A172 (cell line): Measurements from ENCODE around the gene DYNLT3. TPM values are rescaled to one million over a fixed set of nuclear protein-coding genes. Genes with fewer than 3 reads are reported as not detected.

Experiments used
- DNase-seq: peaks from one replicate; pipeline ENCODE4 v3.0.0-alpha.2; 2015; ENCODE audit warnings: low spot score
- total RNA-seq: library from RNA; depleted of rRNA; stranded (reverse); fragments of >200 nt; shearing (Covaris generic); gene quantifications from 2 replicates; pipeline ENCODE4 v1.2.3, GENCODE V29; 2014

Gene DYNLT3
- total RNA-seq, 1 experiment from 2014 or later, result 84.9 TPM

- DNase-seq, result no peak
Observed at GRCh38 chrX:37844622-37845021, 2.7 kb downstream of the DYNLT3 start.

- DNase-seq, result no peak
Observed at GRCh38 chrX:37840931-37841330, 6.4 kb downstream of the DYNLT3 start.

GRCh38 chrX:37834937-37835336 is 12.4 kb downstream of the DYNLT3 start:
- no peak for DNase-seq

- no peak for DNase-seq
Observed at GRCh38 chrX:37830371-37830770, 17.0 kb downstream of the DYNLT3 start.

DNA sequence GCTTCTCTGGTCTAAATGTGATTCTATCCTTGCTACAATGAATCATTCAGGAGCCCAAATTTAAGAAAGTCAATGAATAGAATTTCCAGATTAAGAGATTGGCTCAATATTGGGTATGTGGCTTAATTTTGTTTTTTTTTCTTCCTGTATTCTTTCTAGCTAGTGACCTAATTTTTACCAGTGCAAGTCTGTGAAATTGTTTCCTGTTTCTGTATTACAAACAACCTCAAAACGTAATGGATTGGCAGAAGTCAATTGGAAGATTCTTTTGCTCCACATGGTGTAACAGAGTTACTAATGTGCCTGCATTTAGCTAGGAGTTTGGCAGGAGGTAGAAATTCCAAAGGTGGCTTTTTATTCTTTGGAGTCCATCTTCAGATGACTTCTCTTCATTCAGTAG is 17.6 kb downstream of the DYNLT3 start:
- DNase-seq, result no peak

- no peak for DNase-seq
Observed at GRCh38 chrX:37825215-37825842, 22.0 kb downstream of the DYNLT3 start.

DNA sequence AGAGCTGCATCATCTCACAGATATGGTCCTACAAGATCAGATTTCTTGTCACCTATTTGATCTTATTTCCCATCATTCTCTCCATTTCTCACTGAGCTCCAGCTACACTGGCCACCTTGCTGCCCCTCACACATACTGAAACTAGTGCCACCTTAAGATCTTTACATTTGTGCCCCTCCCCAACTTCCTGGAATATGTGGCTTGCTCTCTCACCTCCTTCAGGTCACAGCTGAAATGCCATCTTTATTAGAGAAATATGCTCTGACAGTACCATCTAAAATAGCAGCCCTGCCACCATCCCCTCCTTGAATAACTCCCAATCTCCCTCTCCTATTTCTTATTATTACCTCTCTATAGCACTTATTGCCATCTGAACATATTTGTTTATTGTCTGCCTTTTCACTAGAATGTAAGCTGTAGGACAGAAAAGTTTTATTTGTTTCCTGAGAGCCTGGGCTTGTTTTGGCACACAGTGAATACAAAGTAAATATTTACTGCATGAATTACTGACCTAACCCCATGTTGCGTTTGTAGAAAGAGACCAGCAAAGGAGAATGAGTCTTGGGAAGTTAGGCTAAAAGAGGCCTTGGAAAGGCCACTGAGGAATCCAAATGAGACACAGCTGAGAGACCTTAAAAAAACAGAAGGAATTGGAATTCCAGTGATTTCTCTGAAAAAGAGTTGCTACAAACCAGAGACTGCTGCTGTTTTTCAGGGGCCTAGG is 22.7 kb downstream of the DYNLT3 start:
- DNase-seq, result no peak

DNA sequence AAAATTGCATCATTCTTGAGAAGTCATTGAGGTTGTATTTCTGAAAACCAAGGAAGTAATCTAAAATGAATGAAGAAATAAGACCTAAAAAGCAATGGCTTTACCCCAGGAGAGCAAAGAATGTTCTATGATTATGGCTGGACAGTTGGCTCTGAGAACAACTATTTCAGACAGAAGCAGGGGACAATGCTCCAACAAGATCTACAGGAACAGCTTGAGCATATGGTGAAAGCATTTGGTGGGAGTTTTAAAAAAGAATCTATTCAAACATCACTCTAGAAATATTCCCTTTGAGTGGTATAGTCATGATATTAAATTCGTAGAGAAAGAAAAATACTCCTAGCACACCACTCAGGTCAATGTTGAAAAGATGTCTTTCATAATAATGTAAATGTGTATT is 26.7 kb downstream of the DYNLT3 start:
- DNase-seq, result no peak

- DNase-seq, result no peak
Observed at GRCh38 chrX:37818031-37818430, 29.3 kb downstream of the DYNLT3 start.

DNA sequence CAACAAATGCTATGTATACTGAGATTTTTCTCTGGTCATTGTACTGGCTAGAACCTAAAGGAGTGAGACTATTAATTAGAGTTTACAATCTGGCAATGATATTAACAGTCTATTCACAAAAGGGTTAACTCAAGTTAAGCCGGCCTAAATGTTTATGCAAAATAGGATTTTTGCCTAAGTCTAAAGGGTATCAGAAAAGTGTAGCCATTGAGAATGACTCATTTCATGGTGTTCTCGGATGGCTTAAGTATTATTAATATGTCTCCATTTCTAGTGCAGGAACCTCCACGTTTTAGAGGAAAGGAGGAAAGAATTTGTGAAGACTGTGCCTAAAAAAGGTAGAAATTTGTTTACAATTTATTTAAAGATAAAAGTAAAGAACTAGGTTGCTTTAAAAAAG is 29.8 kb downstream of the DYNLT3 start:
- no peak for DNase-seq

- DNase-seq, result no peak
Observed at GRCh38 chrX:37817176-37817575, 30.2 kb downstream of the DYNLT3 start.

- no peak for DNase-seq
Observed at GRCh38 chrX:37816766-37817165, 30.6 kb downstream of the DYNLT3 start.

DNA sequence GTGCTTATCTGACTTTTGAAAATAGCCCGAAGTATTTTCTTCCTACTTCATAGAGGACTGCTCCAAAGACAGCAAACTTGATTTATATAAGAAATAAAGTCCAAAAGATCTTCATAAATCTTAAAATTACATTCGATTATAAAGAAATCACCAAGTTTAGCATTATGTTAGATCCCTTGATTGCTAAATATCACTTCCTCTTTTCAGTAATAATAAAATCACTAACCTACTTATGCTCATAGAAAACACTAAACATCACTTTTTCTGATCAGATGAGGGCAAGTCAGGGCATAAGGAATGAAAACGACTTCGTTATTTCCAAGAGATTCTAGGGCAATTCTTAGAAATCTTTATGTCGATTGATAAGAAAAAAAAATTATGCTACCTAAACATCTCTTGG is 32.0 kb downstream of the DYNLT3 start:
- DNase-seq, result no peak

GRCh38 chrX:37813570-37813969 is 33.8 kb downstream of the DYNLT3 start:
- no peak for DNase-seq

GRCh38 chrX:37812110-37812509 is 35.3 kb downstream of the DYNLT3 start:
- no peak for DNase-seq

DNA sequence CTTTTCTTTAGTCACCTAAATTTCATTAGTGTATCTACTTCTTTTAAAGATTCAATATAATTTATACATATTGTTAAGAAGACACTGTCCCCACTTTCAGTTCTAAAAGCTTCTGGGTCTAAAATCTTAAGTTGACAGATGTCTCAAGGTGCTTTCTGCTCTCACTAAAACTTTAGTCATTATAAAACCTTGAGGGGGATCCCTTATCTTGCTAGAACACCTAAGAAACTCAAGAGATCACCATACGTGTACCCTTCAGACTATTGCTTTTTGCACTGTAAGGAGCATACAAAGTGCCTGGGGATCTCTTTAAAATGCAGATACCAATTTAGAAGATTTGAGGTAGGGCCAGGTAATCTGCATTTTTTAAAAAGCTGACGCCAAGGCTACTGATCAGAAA is 37.4 kb downstream of the DYNLT3 start:
- no peak for DNase-seq

DNA sequence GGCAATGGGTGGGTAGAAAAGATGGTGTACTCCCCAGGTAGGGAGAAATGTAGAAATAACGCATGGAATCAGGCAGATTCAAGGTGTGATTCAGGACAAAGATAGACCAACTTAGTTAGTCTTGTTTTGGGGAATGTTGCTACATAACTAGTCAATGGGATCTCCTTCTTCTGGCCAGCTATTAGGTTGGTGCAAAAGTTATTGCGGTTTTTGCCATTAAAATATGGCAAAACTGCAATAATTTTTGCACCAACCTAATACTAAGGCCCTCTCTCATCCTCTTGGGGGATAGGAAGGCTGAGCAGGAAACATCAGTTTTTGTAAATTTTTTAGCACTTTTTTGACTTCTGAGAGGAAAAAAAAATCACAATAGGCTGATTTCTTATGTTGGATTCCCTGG is 44.3 kb downstream of the DYNLT3 start:
- DNase-seq, result no peak

GRCh38 chrX:37802028-37802427 is 45.3 kb downstream of the DYNLT3 start:
- no peak for DNase-seq

- no peak for DNase-seq
Observed at GRCh38 chrX:37800717-37801116, 46.7 kb downstream of the DYNLT3 start.

GRCh38 chrX:37799936-37800335 is 47.4 kb downstream of the DYNLT3 start:
- DNase-seq, result no peak

DNA sequence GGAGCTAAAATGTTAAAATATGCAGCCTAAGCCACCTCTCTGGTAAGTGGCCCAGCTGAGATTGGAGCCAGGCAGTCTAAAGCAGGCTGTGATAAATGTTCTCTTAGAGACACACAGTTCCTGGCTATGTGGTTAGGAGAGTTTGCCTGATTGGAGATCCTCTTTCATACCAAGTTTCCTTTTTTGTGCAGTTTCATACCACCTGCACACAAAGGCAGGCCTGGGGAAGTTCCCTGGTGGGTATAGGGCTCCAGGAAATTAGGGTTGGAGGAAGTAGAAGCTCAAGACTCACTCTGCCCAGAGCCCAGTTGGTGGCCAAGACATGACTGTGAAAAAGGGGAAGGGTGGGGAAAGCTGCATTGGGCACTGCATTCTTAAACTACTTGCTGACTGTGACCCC is 50.6 kb downstream of the DYNLT3 start:
- DNase-seq, result no peak

DNA sequence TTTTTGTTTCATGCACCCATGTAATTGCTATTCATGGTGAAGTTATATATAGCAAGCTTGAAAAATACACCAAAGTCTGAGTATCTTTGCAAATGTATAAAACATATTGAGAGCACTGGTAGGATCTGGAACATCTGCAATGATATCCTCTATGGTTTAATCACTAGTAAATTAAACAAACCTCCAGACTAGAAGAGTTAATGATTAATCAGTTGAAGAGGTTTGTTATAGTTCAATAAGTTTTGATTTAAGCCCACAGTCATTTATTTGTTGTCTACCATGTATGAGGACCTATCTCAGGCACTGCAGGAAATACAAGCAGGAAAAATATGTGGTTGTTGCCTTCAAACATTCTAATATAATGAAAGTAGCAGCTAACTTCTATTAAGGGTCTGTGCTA is 51.1 kb downstream of the DYNLT3 start:
- DNase-seq, result no peak
